GM20431 (cell line): ENCODE results near the gene IMPG1.

Experiments used
- in situ Hi-C: fragments of 300-500 bp; cut with MseI, MboI; formaldehyde crosslinking; loops from one replicate; pipeline ENCODE4 v1.15.0; 2020; ENCODE audit warnings: low sequenced_read_pairs; ENCODE audit not compliant: unreplicated experiment

The IMPG1 gene

GRCh38 chr6:75896526-75896925 lies 175.9 kb downstream of the IMPG1 start:
- in situ Hi-C loops, result no loop called here

GRCh38 chr6:75893776-75894152 lies 178.7 kb downstream of the IMPG1 start:
- in situ Hi-C loops, result no loop called here

- in situ Hi-C loops, result no loop called here
Observed at GRCh38 chr6:75893058-75893775, 179.2 kb downstream of the IMPG1 start.

DNA sequence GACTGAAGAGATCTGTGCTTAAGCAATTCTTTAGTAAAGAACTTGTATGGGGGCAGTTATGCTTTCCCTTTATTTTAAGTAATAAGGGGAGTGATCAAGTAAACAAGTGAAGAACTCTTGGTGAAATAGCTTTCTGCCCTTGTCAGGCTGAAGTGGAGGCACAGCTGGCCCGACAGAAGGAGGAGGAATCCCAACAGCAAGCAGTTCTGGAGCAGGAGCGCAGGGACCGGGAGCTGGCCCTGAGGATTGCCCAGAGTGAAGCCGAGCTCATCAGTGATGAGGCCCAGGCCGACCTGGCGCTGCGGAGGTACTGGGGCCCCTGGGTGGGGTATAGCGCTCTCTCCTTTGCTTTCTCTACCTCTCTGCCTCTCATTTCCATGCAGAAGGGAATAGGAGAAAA lies 180.1 kb downstream of the IMPG1 start:
- in situ Hi-C loops, result no loop called here

GRCh38 chr6:75884822-75885221 lies 187.6 kb downstream of the IMPG1 start:
- in situ Hi-C loops, result no loop called here

- in situ Hi-C loops, result no loop called here
Observed at GRCh38 chr6:75882734-75883133, 189.7 kb downstream of the IMPG1 start.

DNA sequence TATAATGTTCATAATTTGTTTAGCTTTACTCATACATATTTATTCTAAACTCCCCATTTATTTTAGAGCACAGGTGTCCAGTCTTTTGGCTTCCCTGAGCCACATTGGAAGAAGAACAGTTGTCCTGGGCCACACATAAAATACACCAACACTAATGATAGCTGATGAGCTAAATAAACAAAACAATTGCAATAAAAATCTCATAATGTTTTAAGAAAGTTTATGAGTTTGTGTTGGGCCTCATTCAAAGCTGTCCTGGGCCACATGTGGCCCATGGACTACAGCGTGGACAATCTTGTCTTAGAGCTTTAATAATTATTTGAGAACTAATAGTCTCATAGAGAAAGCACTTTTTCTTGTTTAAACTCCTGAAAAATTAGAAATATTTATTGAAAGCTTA lies 192.2 kb downstream of the IMPG1 start:
- in situ Hi-C loops, result no loop called here

GRCh38 chr6:75876152-75876551 lies 196.3 kb downstream of the IMPG1 start:
- in situ Hi-C loops, result no loop called here

- in situ Hi-C loops, result no loop called here
Observed at GRCh38 chr6:75874224-75874623, 198.2 kb downstream of the IMPG1 start.
